ENCODE results near the gene THSD7B. TPM values are rescaled to one million over a fixed set of nuclear protein-coding genes. Genes with fewer than 3 reads are reported as not detected.

Gene THSD7B
- total and polyA plus RNA-seq, 2 of the 8 experiments (the other 6 are each of a cell fraction or from before 2014, with no cell fraction given) = 0.60 to 2.9 TPM

GRCh38 chr2:137221797-137222492 is 456.6 kb downstream of the THSD7B start (continued):
- TF ChIP-seq CHD7 (IDR thresholded peaks at IDR 0.05; ENCODE audit: insufficient replicate concordance, low read length) = no peak
- TF ChIP-seq, protein P1, sequence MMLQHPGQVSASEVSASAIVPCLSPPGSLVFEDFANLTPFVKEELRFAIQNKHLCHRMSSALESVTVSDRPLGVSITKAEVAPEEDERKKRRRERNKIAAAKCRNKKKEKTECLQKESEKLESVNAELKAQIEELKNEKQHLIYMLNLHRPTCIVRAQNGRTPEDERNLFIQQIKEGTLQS (IDR thresholded peaks at IDR 0.05; ENCODE audit: insufficient read depth, low read depth, low read length) = no peak
- no peak for TF ChIP-seq SIN3A (conservative IDR thresholded peaks at IDR 0.05 in 1 of 2, IDR thresholded peaks at IDR 0.05 in 1 of 2; ENCODE audit: low read depth in 1 of 2, low read length in 2 of 2)
- no peak for TF ChIP-seq CBX5 (IDR thresholded peaks at IDR 0.05; ENCODE audit: low read depth, low read length)
- TF ChIP-seq SIX5 (IDR thresholded peaks at IDR 0.05; ENCODE audit: low read depth, low read length) = no peak
- no peak for TF ChIP-seq NANOG (IDR thresholded peaks at IDR 0.05; ENCODE audit: insufficient read depth, low read depth, low read length, poor library complexity, severe bottlenecking)
